Measurements from ENCODE around the gene MTARC2. TPM values are rescaled to one million over a fixed set of nuclear protein-coding genes. Genes with fewer than 3 reads are reported as not detected.

The MTARC2 gene
- total RNA-seq, 4 donors from 2014 or later = 15.6 to 22.9 (median 20.5) TPM

- no peak overlapping the region for H3K27ac ChIP-seq (replicated peaks in 1 of 4)
- DNase-seq (ENCODE audit: extremely low spot score) = no peak
- intact Hi-C loops (cut with DNase I) = no loop called here
- no peaks in the 10 kb centered on the region for H3K27me3 ChIP-seq
- no peaks in the 10 kb centered on the region for H3K4me1 ChIP-seq
- no peak overlapping the region for H3K4me3 ChIP-seq
- H3K36me3 ChIP-seq = peaks cover 14 to 82% (median 62%) of the 10 kb centered on the region in 4 donors
- TF ChIP-seq POLR2A (IDR thresholded peaks at IDR 0.05; ENCODE audit: low read depth) (no peak), EP300 (IDR thresholded peaks at IDR 0.05) (no peak)
- WGBS = 95% methylated on average over 3 of the region's 3 CpGs
- no peaks in the 10 kb centered on the region for H3K9me3 ChIP-seq
Measured at GRCh38 chr1:220759147-220759546, 11.0 kb downstream of the MTARC2 start.

GRCh38 chr1:220761688-220762427 lies 13.7 kb downstream of the MTARC2 start:
- Histone ChIP-seq H3K9me3 (no peaks in the 10 kb centered on the region), H3K27ac (replicated peaks in 1 of 4) (no peak overlapping the region), H3K36me3 (peaks cover 0 to 74% (median 54%) of the 10 kb centered on the region in 4 donors), H3K27me3 (no peaks in the 10 kb centered on the region), H3K4me3 (no peak overlapping the region), H3K4me1 (peaks cover 2 to 8% (median 6%) of the 10 kb centered on the region in 4 donors)
- DNase-seq (ENCODE audit: extremely low spot score) = no peak
- TF ChIP-seq EP300 (IDR thresholded peaks at IDR 0.05) = no peak
- TF ChIP-seq POLR2A (IDR thresholded peaks at IDR 0.05; ENCODE audit: low read depth) = no peak
- TF ChIP-seq CTCF (IDR thresholded peaks at IDR 0.05) = no peak
- no peak for TF ChIP-seq POLR2AphosphoS5 (IDR thresholded peaks at IDR 0.05)
- intact Hi-C loops (cut with DNase I) = no loop called here
- WGBS = 95% methylated on average over 7 of the region's 7 CpGs

- Histone ChIP-seq H3K27me3 (no peaks in the 10 kb centered on the region), H3K4me1 (peaks cover 14 to 22% (median 20%) of the 10 kb centered on the region in 4 donors), H3K4me3 (no peak overlapping the region), H3K27ac (replicated peaks in 1 of 4) (peak overlapping the region in 1 of 4 donors; percentile 59), H3K36me3 (peaks cover 0 to 64% (median 56%) of the 10 kb centered on the region in 4 donors), H3K9me3 (no peaks in the 10 kb centered on the region)
- intact Hi-C loops (cut with DNase I) = no loop called here
- TF ChIP-seq CTCF (IDR thresholded peaks at IDR 0.05) = no peak
- no peak for TF ChIP-seq POLR2A (IDR thresholded peaks at IDR 0.05; ENCODE audit: low read depth)
- no peak for TF ChIP-seq POLR2AphosphoS5 (IDR thresholded peaks at IDR 0.05)
- no peak for TF ChIP-seq EP300 (IDR thresholded peaks at IDR 0.05)
- 97% methylated on average over 3 of the region's 3 CpGs for WGBS
- DNase-seq (ENCODE audit: extremely low spot score) = no peak
Measured at GRCh38 chr1:220764757-220765156, 16.6 kb downstream of the MTARC2 start.

DNA sequence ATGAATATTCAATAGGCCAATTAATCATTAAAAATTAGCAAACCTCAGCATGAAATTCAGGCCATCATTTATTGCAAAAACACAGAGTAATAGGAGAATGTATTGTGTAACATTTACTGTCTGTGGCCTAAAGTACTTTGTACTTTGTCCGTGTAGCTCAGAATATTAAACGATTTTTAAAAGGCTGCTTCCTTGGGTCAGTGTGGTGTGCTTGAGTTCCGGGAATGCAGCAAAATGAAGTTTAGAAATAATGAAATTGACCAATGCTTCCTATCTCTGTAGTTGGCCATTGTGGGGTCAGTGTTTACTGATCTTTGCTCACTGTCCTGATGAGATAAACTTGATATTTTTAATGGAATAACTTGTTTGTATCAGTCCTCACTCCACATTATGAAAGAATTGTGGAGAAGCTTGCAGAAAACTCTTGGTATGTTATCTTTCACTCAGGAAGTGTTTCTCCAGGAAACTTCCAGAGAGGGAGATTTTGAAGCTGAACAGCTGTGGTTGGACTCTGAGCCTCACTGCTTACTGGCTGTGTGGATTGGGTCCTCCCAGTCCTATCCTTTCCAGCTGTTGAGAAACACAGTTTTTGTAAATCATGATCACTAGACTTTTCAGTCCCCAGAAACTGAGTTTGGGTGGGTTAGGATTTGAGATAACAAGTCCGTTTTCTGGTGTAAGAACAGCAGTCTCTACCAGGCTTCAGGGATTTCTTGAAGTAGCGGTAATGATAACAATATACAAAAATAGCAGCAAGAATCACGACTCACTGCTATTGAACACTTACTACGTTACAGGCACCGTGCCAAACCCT lies 19.4 kb downstream of the MTARC2 start:
- Histone ChIP-seq H3K9me3 (no peaks in the 10 kb centered on the region), H3K27ac (replicated peaks in 1 of 4) (peak overlapping the region; percentile 49 to 66 (median 58)), H3K4me1 (peaks cover 19 to 22% (median 20%) of the 10 kb centered on the region in 4 donors), H3K36me3 (peaks cover 5 to 72% (median 65%) of the 10 kb centered on the region in 4 donors), H3K27me3 (no peaks in the 10 kb centered on the region), H3K4me3 (no peak overlapping the region)
- WGBS = 36% methylated on average over 8 of the region's 8 CpGs
- TF ChIP-seq EP300 (IDR thresholded peaks at IDR 0.05) (no peak), POLR2A (IDR thresholded peaks at IDR 0.05; ENCODE audit: low read depth) (no peak), POLR2AphosphoS5 (IDR thresholded peaks at IDR 0.05) (no peak), CTCF (IDR thresholded peaks at IDR 0.05) (no peak)
- intact Hi-C loops (cut with DNase I) = no loop called here
- DNase-seq (ENCODE audit: extremely low spot score) = no peak

GRCh38 chr1:220768126-220768601 lies 20.0 kb downstream of the MTARC2 start:
- H3K4me3 ChIP-seq = no peak overlapping the region
- TF ChIP-seq EP300 (IDR thresholded peaks at IDR 0.05) (no peak), CTCF (IDR thresholded peaks at IDR 0.05) (no peak), POLR2AphosphoS5 (IDR thresholded peaks at IDR 0.05) (no peak), POLR2A (IDR thresholded peaks at IDR 0.05; ENCODE audit: low read depth) (no peak)
- 77% methylated on average over 5 of the region's 5 CpGs for WGBS
- H3K9me3 ChIP-seq = no peaks in the 10 kb centered on the region
- no peaks in the 10 kb centered on the region for H3K27me3 ChIP-seq
- H3K4me1 ChIP-seq = peaks cover 19 to 22% (median 20%) of the 10 kb centered on the region in 4 donors
- H3K36me3 ChIP-seq = peaks cover 5 to 72% (median 64%) of the 10 kb centered on the region in 4 donors
- intact Hi-C loops (cut with DNase I) = no loop called here
- no peak for DNase-seq (ENCODE audit: extremely low spot score)
- peak overlapping the region; percentile 49 to 66 (median 58) for H3K27ac ChIP-seq (replicated peaks in 1 of 4)

All from esophagus muscularis mucosa (tissue), 4 donors.